Right atrium auricular region (tissue), 2 donors: ENCODE data around the gene TMTC1. TPM values are rescaled to one million over a fixed set of nuclear protein-coding genes. Genes with fewer than 3 reads are reported as not detected.

ENCODE experiments used
- DNase-seq: peaks from one replicate; pipeline ENCODE4 v3.0.0-alpha.2; 2019; ENCODE audit warnings: low spot score
- H3K27ac ChIP-seq, 2 donors: fragments of 200-600 bp; sonication (generic); 1 replicate in 1 of 2; 2 replicates in 1 of 2; pipeline ENCODE4 v1.5.1; 2016 to 2019
- H3K27me3 ChIP-seq, 2 donors: fragments of 200-600 bp; sonication (generic); one replicate each; pipeline versions ENCODE4 v1.5.1 to v1.6.0; 2017 to 2019
- H3K36me3 ChIP-seq: fragments of 200-600 bp; sonication (generic); one replicate; pipeline ENCODE4 v1.5.1; 2016
- H3K4me1 ChIP-seq, 2 donors: fragments of 200-600 bp; sonication (generic); one replicate each; pipeline versions ENCODE4 v1.5.1 to v1.6.0; 2017 to 2019
- H3K4me3 ChIP-seq, 2 donors: fragments of 200-600 bp; sonication (generic); 1 replicate in 1 of 2; 2 replicates in 1 of 2; pipeline ENCODE4 v1.5.1; 2017 to 2019; ENCODE audit warnings: mild to moderate bottlenecking in 1 of 2, moderate library complexity in 1 of 2
- H3K9me3 ChIP-seq, 2 donors: fragments of 200-600 bp; sonication (generic); one replicate each; pipeline ENCODE4 v1.5.1; 2019
- total RNA-seq, 2 donors: library from RNA; depleted of rRNA; stranded (reverse); fragments of >200 nt; gene quantifications; one replicate each; pipeline ENCODE4 v1.1.0, GENCODE V29; 2016
- TF ChIP-seq, protein P1 (sequence below), 2 donors: fragments of 200-600 bp; sonication (generic); IDR thresholded peaks; one replicate each; pipeline ENCODE4 v1.5.1; 2019; ENCODE audit warnings: antibody characterized with exemption in 2 of 2

Gene TMTC1
- total RNA-seq, 2 donors from 2014 or later, result 60.1 to 60.3 TPM

DNA sequence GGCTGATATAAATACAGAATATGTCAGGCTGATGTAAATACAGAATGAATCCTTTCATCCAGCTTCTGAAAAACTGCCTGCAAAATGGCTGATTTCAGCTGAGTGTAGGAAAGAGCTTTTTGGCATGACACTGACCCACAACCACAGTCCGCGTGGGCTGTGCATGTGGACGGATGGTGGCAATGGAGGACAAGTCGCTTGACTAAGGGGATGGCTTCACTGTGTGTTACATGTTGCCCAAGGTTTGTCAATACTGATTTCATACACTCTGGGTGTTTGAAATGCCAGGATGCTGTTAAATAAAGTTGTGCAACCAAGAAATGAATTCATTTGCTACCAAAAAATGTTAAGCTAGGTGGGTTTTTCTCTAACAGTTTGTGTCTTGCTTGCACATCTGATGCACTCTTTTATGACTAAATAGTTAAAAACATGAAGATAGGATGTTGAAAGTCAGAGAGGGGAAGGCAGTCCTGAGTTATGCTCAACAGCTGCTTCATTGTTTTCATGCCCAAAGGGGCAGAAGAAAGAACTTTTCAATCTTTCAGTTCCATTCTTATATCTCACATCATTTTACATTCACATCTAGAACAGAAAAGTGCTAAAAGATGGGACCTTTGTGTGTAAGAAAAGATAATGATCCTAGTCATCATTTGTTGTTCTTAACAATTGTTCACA, 249.8 kb downstream of the TMTC1 start:
- no peak overlapping the region for H3K4me3 ChIP-seq
- no peaks in the 10 kb centered on the region for H3K27me3 ChIP-seq
- TF ChIP-seq, protein P1, sequence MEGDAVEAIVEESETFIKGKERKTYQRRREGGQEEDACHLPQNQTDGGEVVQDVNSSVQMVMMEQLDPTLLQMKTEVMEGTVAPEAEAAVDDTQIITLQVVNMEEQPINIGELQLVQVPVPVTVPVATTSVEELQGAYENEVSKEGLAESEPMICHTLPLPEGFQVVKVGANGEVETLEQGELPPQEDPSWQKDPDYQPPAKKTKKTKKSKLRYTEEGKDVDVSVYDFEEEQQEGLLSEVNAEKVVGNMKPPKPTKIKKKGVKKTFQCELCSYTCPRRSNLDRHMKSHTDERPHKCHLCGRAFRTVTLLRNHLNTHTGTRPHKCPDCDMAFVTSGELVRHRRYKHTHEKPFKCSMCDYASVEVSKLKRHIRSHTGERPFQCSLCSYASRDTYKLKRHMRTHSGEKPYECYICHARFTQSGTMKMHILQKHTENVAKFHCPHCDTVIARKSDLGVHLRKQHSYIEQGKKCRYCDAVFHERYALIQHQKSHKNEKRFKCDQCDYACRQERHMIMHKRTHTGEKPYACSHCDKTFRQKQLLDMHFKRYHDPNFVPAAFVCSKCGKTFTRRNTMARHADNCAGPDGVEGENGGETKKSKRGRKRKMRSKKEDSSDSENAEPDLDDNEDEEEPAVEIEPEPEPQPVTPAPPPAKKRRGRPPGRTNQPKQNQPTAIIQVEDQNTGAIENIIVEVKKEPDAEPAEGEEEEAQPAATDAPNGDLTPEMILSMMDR (IDR thresholded peaks at IDR 0.05), result no peak
- no peak for DNase-seq
- H3K4me1 ChIP-seq, result no peaks in the 10 kb centered on the region
- H3K27ac ChIP-seq, result no peak overlapping the region
- no peaks in the 10 kb centered on the region for H3K36me3 ChIP-seq
- H3K9me3 ChIP-seq, result no peaks in the 10 kb centered on the region

DNA sequence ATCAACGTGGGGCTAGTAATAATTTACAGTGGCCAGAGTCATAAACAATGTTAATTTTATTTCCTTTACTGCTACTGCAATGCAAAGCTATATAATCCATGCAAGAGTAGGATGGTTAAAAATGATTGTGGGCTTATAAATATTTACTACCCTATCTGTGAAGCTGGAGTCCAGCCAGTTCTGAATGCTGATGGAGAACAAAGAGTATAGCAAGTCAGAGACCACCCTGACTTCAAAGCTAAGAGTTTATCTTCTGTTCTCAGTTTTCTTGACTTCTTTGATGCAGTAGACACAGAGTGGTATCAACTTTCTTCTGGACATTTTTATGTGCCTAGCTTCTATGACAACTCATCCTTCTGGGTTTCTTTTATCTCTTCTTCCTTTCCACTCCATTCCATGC, 252.3 kb downstream of the TMTC1 start:
- no peaks in the 10 kb centered on the region for H3K9me3 ChIP-seq
- no peaks in the 10 kb centered on the region for H3K36me3 ChIP-seq
- H3K27ac ChIP-seq, result no peak overlapping the region
- no peaks in the 10 kb centered on the region for H3K27me3 ChIP-seq
- H3K4me3 ChIP-seq, result no peak overlapping the region
- no peaks in the 10 kb centered on the region for H3K4me1 ChIP-seq
- TF ChIP-seq, protein P1 (IDR thresholded peaks at IDR 0.05), result no peak
- no peak for DNase-seq

DNA sequence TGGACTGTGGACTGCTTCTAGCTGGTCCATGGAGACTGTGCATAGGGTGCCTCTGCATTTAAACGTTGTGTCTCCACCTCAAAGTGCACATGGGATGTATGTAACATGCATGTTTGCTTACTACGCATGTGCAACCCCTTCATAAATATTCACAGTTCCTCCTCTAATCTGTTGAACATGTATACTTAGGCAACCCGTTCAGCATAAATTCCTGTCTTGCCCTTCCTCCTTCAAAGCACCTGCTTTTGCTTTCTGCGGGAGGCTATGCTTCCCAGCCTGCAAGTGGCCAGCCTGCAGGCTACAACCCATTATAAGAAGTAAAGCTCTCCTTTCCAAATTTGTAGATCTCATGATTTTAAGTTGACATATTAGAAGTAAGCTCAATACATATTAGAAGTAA, 253.3 kb downstream of the TMTC1 start:
- H3K36me3 ChIP-seq, result no peaks in the 10 kb centered on the region
- no peaks in the 10 kb centered on the region for H3K9me3 ChIP-seq
- TF ChIP-seq, protein P1 (IDR thresholded peaks at IDR 0.05), result no peak
- no peak for DNase-seq
- no peaks in the 10 kb centered on the region for H3K27me3 ChIP-seq
- H3K4me3 ChIP-seq, result no peak overlapping the region
- H3K27ac ChIP-seq, result no peak overlapping the region
- no peaks in the 10 kb centered on the region for H3K4me1 ChIP-seq

DNA sequence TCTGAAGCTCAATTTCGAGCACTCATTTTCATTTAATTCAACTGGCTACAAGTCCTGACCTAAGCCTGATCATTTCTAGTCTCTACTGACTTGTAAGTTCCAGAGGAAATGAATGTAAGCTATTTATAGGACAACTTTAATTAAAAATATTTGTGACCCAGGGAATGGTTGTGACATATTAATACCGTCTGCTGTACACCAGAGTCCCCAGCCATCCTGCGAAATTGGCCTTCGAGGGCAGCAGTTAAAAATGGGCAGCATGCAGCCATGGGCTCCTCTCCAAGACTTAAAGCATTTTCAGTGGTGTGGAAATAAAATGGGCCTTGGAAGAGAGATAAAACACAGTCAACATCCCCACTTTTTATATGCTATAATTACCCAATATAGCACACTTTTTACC, 255.6 kb downstream of the TMTC1 start:
- Histone ChIP-seq H3K36me3 (no peaks in the 10 kb centered on the region), H3K9me3 (no peaks in the 10 kb centered on the region), H3K27ac (no peak overlapping the region), H3K27me3 (no peaks in the 10 kb centered on the region), H3K4me3 (no peak overlapping the region), H3K4me1 (no peaks in the 10 kb centered on the region)
- no peak for DNase-seq
- TF ChIP-seq, protein P1 (IDR thresholded peaks at IDR 0.05), result no peak

DNA sequence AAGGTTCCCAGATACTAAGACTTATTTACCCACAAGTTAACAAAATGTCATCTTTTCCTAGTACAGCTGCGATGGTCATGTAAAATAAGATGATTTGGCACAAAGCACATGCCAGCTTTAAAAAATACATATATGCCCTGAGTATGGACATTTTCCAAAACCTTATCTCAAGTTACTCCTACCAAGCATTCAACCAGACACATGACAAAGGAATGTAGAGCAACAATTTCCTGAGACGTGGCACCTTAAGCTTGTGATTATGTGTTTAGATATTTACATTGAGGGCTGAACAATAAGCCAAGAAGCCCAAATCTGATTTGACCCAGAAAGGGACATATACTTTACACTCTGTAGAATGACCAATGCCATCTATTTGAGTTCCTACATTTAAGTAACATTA, 261.8 kb downstream of the TMTC1 start:
- Histone ChIP-seq H3K27ac (no peak overlapping the region), H3K36me3 (peaks cover 22% of the 10 kb centered on the region), H3K4me1 (no peaks in the 10 kb centered on the region), H3K27me3 (no peaks in the 10 kb centered on the region), H3K4me3 (no peak overlapping the region), H3K9me3 (no peaks in the 10 kb centered on the region)
- no peak for DNase-seq
- TF ChIP-seq, protein P1 (IDR thresholded peaks at IDR 0.05), result no peak
